ENCODE measurements around the gene FMNL2.
A peak's percentile ranks its signal among the peaks of the same experiment; 100 is the strongest.

FMNL2 gene

GRCh38 chr2:152583512-152584229, 248.7 kb downstream of the FMNL2 start:
- DNase-seq (ENCODE audit: low spot score) = no peak

GRCh38 chr2:152584301-152584700, 249.3 kb downstream of the FMNL2 start:
- no peak for DNase-seq (ENCODE audit: low spot score)

- DNase-seq (ENCODE audit: low spot score) = peak; percentile 47
These were observed 251.0 kb downstream of the FMNL2 start for GRCh38 chr2:152585830-152586484.

GRCh38 chr2:152587187-152587947, 252.4 kb downstream of the FMNL2 start:
- no peak for DNase-seq (ENCODE audit: low spot score)

- no peak for DNase-seq (ENCODE audit: low spot score)
These were observed 254.0 kb downstream of the FMNL2 start for GRCh38 chr2:152588998-152589397.

GRCh38 chr2:152594022-152594766, 259.2 kb downstream of the FMNL2 start:
- peak; percentile 78 for DNase-seq (ENCODE audit: low spot score)

- peak; percentile 55 for DNase-seq (ENCODE audit: low spot score)
These were observed 259.8 kb downstream of the FMNL2 start for GRCh38 chr2:152594792-152595191.

GRCh38 chr2:152598975-152599759, 264.2 kb downstream of the FMNL2 start:
- no peak for DNase-seq (ENCODE audit: low spot score)

GRCh38 chr2:152600051-152600657, 265.2 kb downstream of the FMNL2 start:
- DNase-seq (ENCODE audit: low spot score) = peak; percentile 52

- no peak for DNase-seq (ENCODE audit: low spot score)
These were observed 265.7 kb downstream of the FMNL2 start for GRCh38 chr2:152600697-152601096.

- DNase-seq (ENCODE audit: low spot score) = no peak
These were observed 267.8 kb downstream of the FMNL2 start for GRCh38 chr2:152602750-152603149.

GRCh38 chr2:152603166-152603565, 268.2 kb downstream of the FMNL2 start:
- no peak for DNase-seq (ENCODE audit: low spot score)

- no peak for DNase-seq (ENCODE audit: low spot score)
These were observed 271.1 kb downstream of the FMNL2 start for GRCh38 chr2:152606081-152606480.

- DNase-seq (ENCODE audit: low spot score) = no peak
These were observed 272.0 kb downstream of the FMNL2 start for GRCh38 chr2:152606941-152607340.

GRCh38 chr2:152607793-152608300, 272.9 kb downstream of the FMNL2 start:
- DNase-seq (ENCODE audit: low spot score) = no peak

- DNase-seq (ENCODE audit: low spot score) = no peak
These were observed 274.2 kb downstream of the FMNL2 start for GRCh38 chr2:152609154-152609553.

GRCh38 chr2:152609699-152610098, 274.7 kb downstream of the FMNL2 start:
- no peak for DNase-seq (ENCODE audit: low spot score)

GRCh38 chr2:152611458-152612231, 276.7 kb downstream of the FMNL2 start:
- peak; percentile 62 for DNase-seq (ENCODE audit: low spot score)

- DNase-seq (ENCODE audit: low spot score) = no peak
These were observed 278.3 kb downstream of the FMNL2 start for GRCh38 chr2:152613235-152613634.

- no peak for DNase-seq (ENCODE audit: low spot score)
These were observed 280.2 kb downstream of the FMNL2 start for GRCh38 chr2:152615177-152615576.
